Fibroblast of skin of left quadriceps (primary cell): ENCODE results near the gene PEX5L.
"Not testable (repeated sequence)": the region's sequence is repeated elsewhere in the genome, so short reads cannot be mapped to it uniquely, and the experiment has no call there.

Experiments
- DNase-seq, 2 experiments: peaks; one replicate each; pipeline ENCODE4 v3.0.0-alpha.2; 2013; ENCODE audit warnings: low read depth in 2 of 2

Gene PEX5L

GRCh38 chr3:180011927-180012326 lies 24.8 kb downstream of the PEX5L start:
- no peak for DNase-seq

DNA sequence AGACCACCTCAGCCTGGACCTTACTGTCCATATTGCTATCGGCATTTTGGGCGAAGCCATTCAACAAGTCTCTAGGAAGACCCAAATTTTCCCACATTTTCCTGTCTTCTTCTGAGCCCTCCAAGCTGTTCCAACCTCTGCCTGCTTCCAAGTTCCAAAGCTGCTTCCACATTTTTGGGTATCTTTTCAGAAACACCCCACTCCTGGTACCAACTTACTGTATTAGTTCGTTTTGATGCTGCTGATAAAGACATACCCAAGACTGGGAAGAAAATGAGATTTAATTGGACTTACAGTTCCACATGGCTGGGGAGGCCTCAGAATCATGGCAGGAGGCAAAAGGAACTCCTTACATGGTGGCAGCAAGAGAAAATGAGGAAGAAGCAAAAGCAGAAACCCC lies 28.4 kb downstream of the PEX5L start:
- DNase-seq, result not testable (repeated sequence)

DNA sequence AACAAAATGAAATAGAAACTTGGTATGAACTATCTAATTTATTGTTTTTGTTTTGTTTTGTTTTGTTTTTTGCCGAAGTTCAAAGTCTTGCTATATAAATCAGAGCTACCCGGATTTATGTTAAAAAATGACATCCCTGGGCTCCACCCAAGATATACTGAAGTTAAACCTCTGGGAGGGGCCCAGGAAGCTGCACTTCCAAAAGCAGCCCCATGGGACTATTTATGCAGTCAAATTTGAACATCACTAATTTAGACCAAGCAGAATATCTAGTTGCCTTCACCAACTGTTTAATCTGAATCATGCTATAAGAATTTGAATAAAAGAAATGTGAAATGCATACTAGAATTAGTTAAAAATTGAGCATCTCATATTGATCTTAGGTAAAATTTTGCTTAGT lies 32.2 kb downstream of the PEX5L start:
- DNase-seq, result no peak

DNA sequence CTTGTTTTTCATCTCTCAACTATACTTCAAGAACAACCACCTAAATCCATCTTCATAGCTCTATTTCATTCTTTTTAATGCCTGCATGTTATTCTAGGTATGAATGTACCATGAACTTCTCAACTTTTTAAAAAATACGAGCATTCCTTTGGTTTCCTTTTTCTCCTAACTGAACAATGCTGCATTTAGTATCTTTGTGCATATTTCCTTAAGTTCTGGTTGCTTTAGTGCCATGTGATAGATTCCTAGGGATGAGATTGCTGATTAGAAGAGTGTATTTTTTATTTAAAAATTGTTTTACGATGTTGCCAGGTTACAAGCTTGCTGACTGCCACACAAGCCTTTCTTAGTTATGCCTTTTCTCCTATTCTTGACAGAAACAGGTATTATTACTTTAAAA lies 34.7 kb downstream of the PEX5L start:
- no peak for DNase-seq

DNA sequence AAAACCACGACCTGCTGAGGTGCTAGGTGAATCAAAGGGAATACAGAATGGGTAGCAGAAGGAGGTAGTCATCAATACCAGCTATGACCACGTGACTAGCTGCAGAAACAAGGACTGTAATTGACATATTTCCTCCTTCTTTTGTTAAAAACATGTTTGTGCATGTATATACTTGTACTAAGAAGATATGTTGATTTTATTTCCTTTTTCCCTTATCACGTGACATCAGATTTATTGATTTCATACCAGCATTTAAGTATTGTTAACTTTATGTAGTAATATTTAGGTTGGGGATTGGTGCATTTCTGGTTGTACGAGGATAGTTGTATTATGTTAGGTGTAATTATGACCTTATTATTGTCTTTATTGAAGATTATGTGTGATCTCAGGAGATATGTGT lies 36.2 kb downstream of the PEX5L start:
- DNase-seq, result no peak

- no peak for DNase-seq
Measured at GRCh38 chr3:179995406-179995805, 41.3 kb downstream of the PEX5L start.

GRCh38 chr3:179991883-179992282 lies 44.9 kb downstream of the PEX5L start:
- DNase-seq, result no peak

DNA sequence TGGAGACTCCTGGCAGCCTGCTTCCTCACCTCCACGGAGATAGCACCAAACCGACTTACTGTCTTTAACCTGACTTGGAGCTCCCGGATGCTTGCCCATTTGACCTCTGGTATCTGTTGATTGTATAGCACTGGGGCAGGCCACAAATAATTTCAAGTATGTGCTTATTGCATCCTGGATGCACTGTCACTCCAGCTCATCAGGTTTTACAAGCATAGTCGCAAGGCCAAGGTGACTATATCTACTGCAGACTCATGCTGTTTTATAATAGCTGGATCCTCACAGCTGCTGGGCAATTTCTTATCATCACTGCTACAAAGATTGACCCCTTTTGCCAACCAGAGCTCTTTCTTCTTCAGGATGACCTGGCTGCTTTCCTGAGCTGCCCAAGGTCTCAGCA lies 45.6 kb downstream of the PEX5L start:
- DNase-seq, result no peak

DNA sequence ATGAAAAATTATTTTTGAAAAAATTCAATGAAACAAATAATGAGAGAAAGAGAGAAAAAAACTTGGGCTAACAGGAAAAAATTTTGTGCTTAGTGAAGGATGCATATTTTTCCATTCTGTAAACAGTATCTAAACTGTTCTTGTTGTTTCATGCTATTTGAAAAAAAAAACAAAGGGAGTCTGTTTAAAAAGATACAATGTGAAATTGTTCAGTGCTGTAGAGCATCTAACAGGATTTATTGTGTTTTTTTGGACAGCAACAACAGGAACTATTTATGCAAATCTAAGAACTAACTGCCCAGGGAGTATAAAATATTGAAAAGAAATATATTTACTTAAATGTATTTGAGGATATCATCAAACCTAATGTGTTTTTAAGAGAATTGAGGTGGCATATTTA lies 55.1 kb downstream of the PEX5L start:
- DNase-seq, result no peak

GRCh38 chr3:179977356-179977755 lies 59.4 kb downstream of the PEX5L start:
- no peak for DNase-seq

GRCh38 chr3:179973931-179974361 lies 62.8 kb downstream of the PEX5L start:
- no peak for DNase-seq

DNA sequence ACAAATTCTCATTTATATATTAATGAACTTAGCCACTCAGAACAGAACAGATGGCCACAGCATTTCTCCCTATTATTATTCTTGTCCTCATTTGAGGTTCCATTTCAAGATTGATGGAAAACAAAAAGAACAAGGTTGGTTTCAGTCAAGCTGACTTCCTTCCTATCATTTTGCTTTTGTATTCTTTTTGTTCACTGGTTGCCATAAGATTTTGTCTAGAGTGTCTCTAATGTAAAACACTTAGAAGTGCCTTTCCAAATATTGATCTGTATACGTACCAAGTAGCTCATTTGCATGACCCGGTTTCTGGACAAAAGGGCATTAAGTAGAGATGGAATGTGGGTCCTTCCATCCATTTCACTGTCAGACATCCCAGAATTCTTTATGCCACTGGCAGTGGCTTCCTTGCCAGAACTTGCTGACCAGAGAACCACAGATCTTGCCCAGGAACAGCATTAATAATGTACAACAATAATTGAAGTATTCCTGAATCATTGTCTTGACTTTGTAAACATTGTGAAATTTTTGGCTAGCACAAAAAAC lies 63.8 kb downstream of the PEX5L start:
- no peak for DNase-seq

DNA sequence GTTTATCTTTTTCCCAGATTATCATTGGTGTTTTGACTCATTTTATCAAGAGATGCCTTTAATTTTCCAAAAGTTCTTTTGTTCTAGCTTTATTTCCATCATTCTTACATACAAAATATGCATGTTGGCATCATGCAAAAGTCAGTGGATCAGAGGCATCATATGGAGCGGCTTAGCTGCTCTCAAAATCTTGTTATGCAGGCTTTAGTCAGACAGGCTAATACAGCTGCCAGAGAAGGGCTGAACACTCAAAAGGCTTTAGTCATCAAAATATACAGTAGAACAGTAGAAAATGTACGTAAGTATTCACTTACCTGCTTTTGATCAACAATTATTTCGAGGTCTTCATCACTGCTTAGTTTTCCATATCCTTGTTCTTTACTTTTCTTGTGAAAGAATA lies 65.5 kb downstream of the PEX5L start:
- DNase-seq, result no peak

- DNase-seq, result no peak
Measured at GRCh38 chr3:179970746-179971145, 66.0 kb downstream of the PEX5L start.

- DNase-seq, result peak; percentile 9
Measured at GRCh38 chr3:179969525-179969924, 67.2 kb downstream of the PEX5L start.

GRCh38 chr3:179967622-179968021 lies 69.1 kb downstream of the PEX5L start:
- peak; percentile 12 to 13 for DNase-seq

DNA sequence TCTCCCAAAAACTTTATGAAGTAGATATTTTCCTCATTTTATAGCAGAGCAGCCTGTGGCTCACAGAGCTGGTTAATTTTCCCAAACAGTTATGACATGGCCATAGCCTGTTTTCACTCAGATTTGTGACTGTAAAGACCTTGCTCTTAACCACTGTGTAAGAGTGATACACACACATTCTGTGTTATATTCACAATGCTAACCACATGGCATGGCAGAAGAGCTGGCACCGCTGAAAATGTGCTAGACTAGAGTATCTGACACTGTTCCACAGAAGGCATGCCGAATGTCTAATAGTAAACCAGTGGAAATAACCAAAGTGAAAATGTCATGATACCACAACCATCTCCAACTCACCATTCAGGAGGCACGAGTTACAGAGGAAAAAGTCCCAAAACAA lies 71.8 kb downstream of the PEX5L start:
- DNase-seq, result no peak

GRCh38 chr3:179962629-179963387 lies 73.9 kb downstream of the PEX5L start:
- no peak for DNase-seq

DNA sequence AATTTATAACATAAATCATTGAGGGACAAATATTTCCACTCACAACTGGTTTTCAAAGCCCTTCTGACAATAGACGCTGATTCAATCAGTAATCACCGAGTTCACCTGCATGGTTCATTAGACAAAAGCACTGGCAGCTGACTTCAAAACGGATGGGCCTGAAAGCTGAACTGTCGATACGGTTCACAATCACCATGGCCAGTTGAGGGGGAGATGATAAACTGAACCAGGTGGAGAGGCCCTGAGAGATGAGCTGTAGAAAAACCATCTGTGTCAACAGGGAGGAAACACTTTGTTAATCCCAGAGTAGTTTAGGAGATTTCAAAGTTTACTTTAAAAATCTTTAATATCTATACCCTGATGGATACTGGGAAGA lies 75.0 kb downstream of the PEX5L start:
- no peak for DNase-seq

- no peak for DNase-seq
Measured at GRCh38 chr3:179961071-179961702, 75.5 kb downstream of the PEX5L start.

- DNase-seq, result no peak
Measured at GRCh38 chr3:179958759-179959158, 78.0 kb downstream of the PEX5L start.

- DNase-seq, result no peak
Measured at GRCh38 chr3:179958143-179958542, 78.6 kb downstream of the PEX5L start.

GRCh38 chr3:179957264-179957845 lies 79.4 kb downstream of the PEX5L start:
- no peak for DNase-seq
